ENCODE measurements around the gene TSC1. TPM values are rescaled to one million over a fixed set of nuclear protein-coding genes. Genes with fewer than 3 reads are reported as not detected.

TSC1 gene
- total RNA-seq (100 to 1,000 TPM; 100 to 108 TPM), polyA plus RNA-seq (ENCODE audit: insufficient read depth, low read depth, low replicate concordance) (78.4 TPM)
- long read RNA-seq, donor 1, full-length matches to known transcripts: 11 of 11 reads
- long read RNA-seq, donor 1, partial matches to known transcripts: 0 of 11 reads
- long read RNA-seq, donor 1, other reads (novel, unspliced or antisense): 0 of 11 reads
- long read RNA-seq, donor 2, partial matches to known transcripts: 0 of 4 reads
- long read RNA-seq, donor 2, other reads (novel, unspliced or antisense): 0 of 4 reads

DNA sequence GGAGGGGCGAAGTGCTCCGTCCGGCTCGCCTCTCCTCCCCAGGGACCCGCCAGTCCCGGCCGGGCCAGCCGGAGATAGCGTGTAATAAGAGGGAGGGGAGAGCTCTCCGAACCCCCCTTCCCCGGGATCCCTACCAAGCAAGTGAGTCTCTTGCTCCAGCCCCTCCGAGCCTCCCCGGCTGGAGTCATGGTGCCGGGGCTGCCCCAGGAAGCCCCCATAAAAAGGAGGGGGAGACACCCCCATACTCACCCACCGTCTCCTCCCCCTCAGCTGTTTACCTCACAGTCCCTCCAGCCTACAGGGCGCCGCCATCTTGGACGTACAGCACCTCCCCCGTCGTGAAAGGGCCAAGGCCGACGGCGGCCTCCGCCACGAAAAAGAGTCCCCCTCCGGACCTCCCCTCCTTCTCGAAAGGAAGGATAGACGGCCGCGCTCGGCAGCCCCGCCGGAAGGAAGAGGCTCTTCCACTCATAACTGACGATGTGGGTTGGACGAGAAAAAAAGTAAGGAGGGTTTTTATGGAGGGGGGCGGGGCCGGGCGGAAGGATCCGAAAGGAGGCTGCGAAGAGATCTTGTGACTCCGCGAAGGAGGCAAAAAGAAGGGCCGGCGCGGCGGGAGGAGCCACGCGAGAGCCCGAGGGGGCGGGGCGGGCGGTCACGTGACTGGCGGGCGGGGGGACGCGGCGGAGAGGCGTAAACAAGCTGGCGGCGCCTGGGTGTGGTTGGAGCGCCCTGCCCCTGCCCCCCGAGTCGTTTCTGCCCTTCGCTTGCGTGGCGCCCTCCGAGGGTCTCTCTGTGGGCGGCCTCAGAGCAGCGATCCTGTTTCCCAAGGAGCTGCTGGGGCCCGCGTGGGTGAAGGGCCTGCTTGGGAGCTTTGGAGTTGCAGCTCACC is at the start of gene TSC1:
Gene TSC1, minus strand, starts transcription at position 323 of the 892 bp plus-strand sequence. CDS start 15,744 bp downstream, outside the sequence.
- TF ChIP-seq CTCF (IDR thresholded peaks at IDR 0.05) (no peak), POLR2A (IDR thresholded peaks at IDR 0.05) (peak; percentile 15)
- Histone ChIP-seq H3K36me3 (ENCODE audit: low read depth, missing control alignments) (no peaks in the 10 kb centered on the region), H3K9me3 (no peaks in the 10 kb centered on the region), H3K27me3 (no peaks in the 10 kb centered on the region), H3K27ac (peak within 1 kb of the TSS; percentile 95 to 98), H3K4me3 (peak within 1 kb of the TSS; percentile 98 to 99), H3K4me1 (peaks cover 13% of the 10 kb centered on the region)
- intact Hi-C loops (cut with DNase I; ENCODE audit: low total_unique reads): no loop called here
- WGBS, 2 donors: 1 to 2% methylated on average over 51 to 71 of the region's 72 CpGs
- peak; percentile 97 for DNase-seq

GRCh38 chr9:132993511-132993939 is 49.1 kb upstream of the TSC1 start:
- DNase-seq: no peak

GRCh38 chr9:132991351-132992300 is 47.2 kb upstream of the TSC1 start:
- no peaks in the 10 kb centered on the region for H3K4me1 ChIP-seq
- intact Hi-C loops (cut with DNase I; ENCODE audit: low total_unique reads): no loop called here
- WGBS, 2 donors: 58% methylated on average over 15 to 16 of the region's 16 CpGs

More at GRCh38 chr9:132993511-132993939, 49.1 kb upstream of the TSC1 start:
- Histone ChIP-seq H3K27me3 (no peaks in the 10 kb centered on the region), H3K36me3 (ENCODE audit: low read depth, missing control alignments) (no peaks in the 10 kb centered on the region), H3K4me3 (no peak overlapping the region), H3K4me1 (no peaks in the 10 kb centered on the region), H3K27ac (no peak overlapping the region), H3K9me3 (no peaks in the 10 kb centered on the region)
- TF ChIP-seq POLR2A (IDR thresholded peaks at IDR 0.05) (no peak), CTCF (IDR thresholded peaks at IDR 0.05) (no peak)
- intact Hi-C loops (cut with DNase I; ENCODE audit: low total_unique reads): no loop called here
- WGBS, 2 donors: 77 to 78% methylated on average over 14 of the region's 14 CpGs

More at GRCh38 chr9:132991351-132992300, 47.2 kb upstream of the TSC1 start:
- no peaks in the 10 kb centered on the region for H3K36me3 ChIP-seq (ENCODE audit: low read depth, missing control alignments)
- no peaks in the 10 kb centered on the region for H3K27me3 ChIP-seq
- no peak for DNase-seq
- no peak overlapping the region for H3K27ac ChIP-seq
- no peak for TF ChIP-seq CTCF (IDR thresholded peaks at IDR 0.05)
- H3K4me3 ChIP-seq: no peak overlapping the region
- no peaks in the 10 kb centered on the region for H3K9me3 ChIP-seq

All from testis (tissue), 5 donors.